Caki2 (cell line): Measurements from ENCODE around the gene MS4A15. TPM values are rescaled to one million over a fixed set of nuclear protein-coding genes. Genes with fewer than 3 reads are reported as not detected.
"Not testable (repeated sequence)": the region's sequence is repeated elsewhere in the genome, so short reads cannot be mapped to it uniquely, and the experiment has no call there.

Experiments
- DNase-seq: peaks from one replicate; pipeline ENCODE4 v3.0.0-alpha.2; 2015; ENCODE audit warnings: low read depth
- in situ Hi-C: cut with HindIII; loops from 2 replicates; pipeline ENCODE4 v1.10.0; 2016; ENCODE audit warnings: low sequenced_read_pairs, low pct_unique_long_range_greater_than_20kb, mixed read lengths
- total RNA-seq: library from RNA; depleted of rRNA; stranded (reverse); fragments of >200 nt; shearing (Covaris generic); gene quantifications from 2 replicates; pipeline ENCODE4 v1.2.3, GENCODE V29; 2014; ENCODE audit warnings: low replicate concordance

Gene MS4A15
- total RNA-seq, 1 experiment from 2014 or later, result not detected

GRCh38 chr11:60748225-60748624 lies 8.4 kb upstream of the MS4A15 start:
- no peak for DNase-seq
- in situ Hi-C loops, result no loop called here

GRCh38 chr11:60748821-60749220 lies 7.8 kb upstream of the MS4A15 start:
- no peak for DNase-seq
- in situ Hi-C loops, result no loop called here

GRCh38 chr11:60750911-60751310 lies 5.8 kb upstream of the MS4A15 start:
- no peak for DNase-seq
- in situ Hi-C loops, result no loop called here

- DNase-seq, result no peak
- in situ Hi-C loops, result no loop called here
Observed at GRCh38 chr11:60753309-60753708, 3.4 kb upstream of the MS4A15 start.

DNA sequence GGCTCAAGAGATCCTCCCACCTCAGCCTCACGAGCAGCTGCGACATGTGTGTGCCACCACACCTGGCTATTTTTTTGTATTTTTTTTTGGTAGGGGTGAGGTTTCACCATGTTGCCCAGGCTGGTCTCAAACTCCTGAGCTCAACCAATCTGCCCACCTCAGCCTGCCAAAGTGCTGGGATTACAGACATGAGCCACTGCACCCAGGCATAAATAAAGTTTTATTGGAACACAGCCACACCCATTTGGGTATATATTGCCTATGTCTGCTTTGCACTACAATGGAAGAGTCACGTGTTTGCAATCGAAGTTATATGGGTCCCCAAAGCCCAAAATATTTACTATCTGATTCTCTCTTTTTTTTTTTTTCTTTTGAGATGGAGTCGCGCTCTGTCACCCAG lies 1.8 kb upstream of the MS4A15 start:
- in situ Hi-C loops, result no loop called here
- DNase-seq, result no peak

DNA sequence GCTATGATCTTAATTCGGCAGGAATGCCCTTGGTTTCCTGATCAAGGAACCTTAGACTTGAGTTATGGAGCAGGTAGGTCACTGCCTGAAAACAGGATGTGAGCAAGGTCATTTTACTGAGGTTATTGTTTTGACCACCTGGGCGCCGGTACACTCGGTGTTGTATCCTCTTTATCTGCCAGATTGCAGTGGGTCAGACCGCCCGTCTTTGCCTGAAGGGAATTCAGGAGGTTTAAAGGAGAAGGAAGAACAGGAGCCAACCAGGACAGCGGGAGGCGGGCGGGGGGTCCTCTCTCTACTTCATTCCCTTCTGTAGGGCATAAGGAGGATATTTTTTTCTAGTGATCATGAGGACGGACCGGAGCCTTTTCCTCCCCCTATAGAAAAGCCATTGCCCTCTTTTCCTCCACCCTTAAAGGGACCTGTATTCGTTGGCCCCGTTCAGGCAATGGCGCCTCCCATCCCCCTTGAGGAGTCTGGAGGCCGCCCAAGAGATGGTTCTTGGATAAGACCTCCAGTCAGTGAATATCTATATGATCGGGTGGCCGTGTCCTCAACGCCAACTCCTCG lies 649 bp downstream of the MS4A15 start:
- DNase-seq, result no peak
- in situ Hi-C loops, result no loop called here

GRCh38 chr11:60758671-60759070 lies 2.0 kb downstream of the MS4A15 start:
- DNase-seq, in situ Hi-C loops: not testable (repeated sequence)

GRCh38 chr11:60759438-60760225 lies 3.0 kb downstream of the MS4A15 start:
- DNase-seq, in situ Hi-C loops: not testable (repeated sequence)

DNA sequence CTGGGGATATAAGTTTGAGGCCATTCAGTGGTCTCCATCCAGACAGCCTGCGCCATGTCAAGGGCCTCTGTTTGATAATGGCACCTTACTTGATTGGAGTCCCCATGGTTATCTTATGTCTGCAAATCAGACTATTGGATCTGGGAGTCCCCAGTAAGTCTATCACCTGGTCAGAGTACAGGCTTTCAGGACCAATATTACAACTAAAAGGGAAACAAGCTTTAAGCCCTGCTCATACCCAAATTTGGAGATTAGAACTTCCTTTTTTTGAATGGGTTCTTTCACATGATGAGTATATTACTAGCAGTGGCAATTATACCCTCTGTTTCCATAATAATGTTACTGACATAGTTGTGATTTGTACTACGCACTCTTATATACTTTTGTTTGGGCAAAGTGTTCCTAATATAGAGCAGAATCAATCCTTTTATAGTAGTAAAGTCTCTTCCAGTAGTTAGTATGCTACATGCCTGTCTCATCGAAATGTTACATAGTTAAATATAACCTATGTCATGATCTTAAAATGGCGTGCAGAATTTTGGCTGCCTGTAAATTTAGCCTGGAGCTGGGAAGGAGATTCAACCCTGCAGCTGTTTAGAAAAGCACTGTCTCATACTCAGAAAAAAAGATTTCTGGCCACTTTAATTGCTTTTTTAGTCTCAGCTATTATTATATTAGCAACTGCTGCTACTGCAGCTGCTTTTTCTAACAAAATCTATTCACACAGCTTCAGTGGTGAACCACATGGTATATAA lies 4.9 kb downstream of the MS4A15 start:
- in situ Hi-C loops, result no loop called here
- no peak for DNase-seq

DNA sequence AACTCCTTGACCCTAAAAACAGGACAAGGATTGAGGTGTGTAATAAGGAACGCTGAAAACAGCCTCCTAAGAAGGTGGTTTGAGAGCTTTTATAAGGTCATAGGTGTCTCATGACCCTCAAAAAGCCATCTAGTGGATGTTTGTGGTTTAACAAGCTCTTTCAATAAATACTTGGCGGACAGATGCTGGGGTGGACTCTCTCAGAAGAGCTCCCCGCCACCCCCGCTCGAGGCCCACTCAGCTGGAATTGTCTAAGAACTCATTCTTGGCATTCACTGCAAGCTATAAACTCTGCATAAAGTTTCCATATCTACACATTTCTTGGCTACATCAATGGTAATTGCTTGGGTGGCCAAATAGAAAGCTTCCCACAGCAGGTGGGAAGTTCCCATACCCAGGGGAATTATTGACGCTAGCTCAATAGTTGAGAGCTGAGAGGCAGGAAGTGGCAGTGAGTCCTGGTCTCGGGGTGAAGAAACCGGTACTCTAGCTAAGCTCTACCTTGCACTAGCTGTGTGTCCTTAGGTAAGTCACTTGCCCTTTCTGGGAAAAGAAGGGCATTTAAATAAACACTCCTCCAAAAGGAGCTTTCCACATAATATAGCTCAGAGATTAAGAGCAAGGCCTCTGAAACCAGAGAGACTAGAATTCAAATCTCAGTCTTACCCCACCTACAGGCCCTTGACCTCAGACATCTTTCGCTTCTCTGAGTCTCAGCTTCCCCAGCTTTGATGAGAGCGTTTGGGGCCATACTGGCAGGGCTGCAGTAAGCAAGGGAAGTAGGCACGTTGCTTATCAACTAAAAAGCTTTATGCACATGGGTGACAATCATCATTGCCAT lies 6.4 kb downstream of the MS4A15 start:
- in situ Hi-C loops, result no loop called here
- DNase-seq, result no peak

DNA sequence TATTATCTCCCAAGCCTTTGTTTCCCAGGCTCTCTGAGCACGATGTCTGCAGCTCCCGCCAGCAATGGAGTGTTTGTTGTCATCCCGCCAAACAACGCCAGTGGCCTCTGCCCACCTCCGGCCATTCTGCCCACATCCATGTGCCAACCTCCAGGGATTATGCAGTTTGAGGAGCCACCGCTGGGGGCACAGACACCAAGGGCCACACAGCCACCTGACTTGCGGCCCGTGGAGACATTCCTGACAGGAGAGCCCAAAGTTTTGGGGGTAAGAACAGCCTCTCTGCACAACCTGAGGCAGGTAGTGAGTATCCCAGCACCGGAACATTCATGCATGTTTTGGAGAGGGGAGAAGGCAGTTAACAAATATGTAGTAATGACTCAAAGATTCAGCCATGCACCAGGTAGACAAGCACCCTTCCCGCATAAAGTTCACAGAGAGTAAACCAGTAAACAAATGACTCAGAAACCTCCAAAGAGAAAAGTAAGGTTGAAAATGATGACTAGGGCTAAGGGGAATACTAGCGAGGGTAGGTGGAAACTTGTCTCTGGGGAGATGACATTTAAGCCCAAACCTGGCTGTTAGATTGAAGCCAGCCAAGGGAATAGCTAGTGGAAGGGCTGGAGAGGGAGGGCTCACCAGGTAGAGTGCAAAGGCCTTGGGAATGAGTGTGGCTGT lies 7.2 kb downstream of the MS4A15 start:
- no peak for DNase-seq
- in situ Hi-C loops, result no loop called here

GRCh38 chr11:60764879-60765278 lies 8.2 kb downstream of the MS4A15 start:
- in situ Hi-C loops, result no loop called here
- no peak for DNase-seq

DNA sequence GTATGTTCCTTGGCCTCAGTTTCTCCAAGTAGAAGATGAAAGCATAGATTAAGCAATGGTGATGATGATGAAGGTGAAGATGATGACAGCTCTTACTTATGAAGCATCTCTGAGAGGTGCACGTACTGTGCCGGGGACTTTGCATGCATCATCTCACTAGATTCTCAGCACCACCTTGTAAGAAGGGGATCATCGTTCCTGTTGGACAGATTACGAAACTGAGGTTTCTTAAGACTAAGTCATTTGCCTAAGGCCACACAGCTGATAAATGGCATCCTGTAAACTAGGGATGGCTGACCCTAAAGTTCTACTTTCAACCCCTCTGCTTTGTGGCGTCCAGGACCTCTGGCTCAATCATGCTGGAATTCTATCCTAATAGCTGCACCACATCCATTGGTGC lies 8.7 kb downstream of the MS4A15 start:
- no peak for DNase-seq
- in situ Hi-C loops, result no loop called here

- no peak for DNase-seq
- in situ Hi-C loops, result no loop called here
Observed at GRCh38 chr11:60766547-60766946, 9.9 kb downstream of the MS4A15 start.

- no peak for DNase-seq
- in situ Hi-C loops, result no loop called here
Observed at GRCh38 chr11:60767388-60767811, 10.7 kb downstream of the MS4A15 start.

GRCh38 chr11:60768202-60768601 lies 11.5 kb downstream of the MS4A15 start:
- DNase-seq, result no peak
- in situ Hi-C loops, result no loop called here

- in situ Hi-C loops, result no loop called here
Observed at GRCh38 chr11:60769273-60769672, 12.6 kb downstream of the MS4A15 start.

GRCh38 chr11:60769811-60770210 lies 13.1 kb downstream of the MS4A15 start:
- in situ Hi-C loops, result no loop called here
- DNase-seq, result no peak

More at GRCh38 chr11:60769273-60769672, 12.6 kb downstream of the MS4A15 start:
- DNase-seq, result no peak
